Measurements from ENCODE around the gene DMWD.
"Not testable (repeated sequence)": the region's sequence is repeated elsewhere in the genome, so short reads cannot be mapped to it uniquely, and the experiment has no call there.

The DMWD gene

GRCh38 chr19:45768984-45769782, 23.5 kb downstream of the DMWD start, which contains the start of gene SIX5:
Gene SIX5 (minus strand): TSS chr19:45769252. CDS start chr19:45768844, 408 bp downstream.
- DNase-seq: peak; percentile 76 to 79

- DNase-seq: peak in 1 of 2 donors; percentile 39
Measured at GRCh38 chr19:45768655-45768983, 24.0 kb downstream of the DMWD start.

GRCh38 chr19:45767881-45768654, 24.6 kb downstream of the DMWD start:
- no peak for DNase-seq

- no peak for DNase-seq
Measured at GRCh38 chr19:45767410-45767880, 25.2 kb downstream of the DMWD start.

GRCh38 chr19:45766869-45767346, 25.7 kb downstream of the DMWD start:
- DNase-seq: no peak

- DNase-seq: no peak
Measured at GRCh38 chr19:45766296-45766868, 26.3 kb downstream of the DMWD start.

- no peak for DNase-seq
Measured at GRCh38 chr19:45765702-45766295, 26.8 kb downstream of the DMWD start.

GRCh38 chr19:45764945-45765701, 27.5 kb downstream of the DMWD start:
- no peak for DNase-seq

- DNase-seq: no peak
Measured at GRCh38 chr19:45764475-45764874, 28.2 kb downstream of the DMWD start.

- DNase-seq: no peak
Measured at GRCh38 chr19:45763691-45764294, 28.9 kb downstream of the DMWD start.

- DNase-seq: no peak
Measured at GRCh38 chr19:45762870-45763631, 29.6 kb downstream of the DMWD start.

- DNase-seq: no peak
Measured at GRCh38 chr19:45761714-45762113, 30.9 kb downstream of the DMWD start.

- DNase-seq: no peak
Measured at GRCh38 chr19:45758921-45759320, 33.7 kb downstream of the DMWD start.

- no peak for DNase-seq
Measured at GRCh38 chr19:45757695-45758094, 35.0 kb downstream of the DMWD start.

GRCh38 chr19:45754323-45754722, 38.3 kb downstream of the DMWD start:
- DNase-seq: no peak

GRCh38 chr19:45753548-45753947, 39.1 kb downstream of the DMWD start:
- DNase-seq: no peak

GRCh38 chr19:45752639-45753038, 40.0 kb downstream of the DMWD start:
- no peak for DNase-seq

GRCh38 chr19:45751483-45751882, 41.2 kb downstream of the DMWD start:
- not testable (repeated sequence) for DNase-seq

- DNase-seq: no peak
Measured at GRCh38 chr19:45747513-45747912, 45.1 kb downstream of the DMWD start.

- no peak for DNase-seq
Measured at GRCh38 chr19:45746866-45747265, 45.8 kb downstream of the DMWD start.

- DNase-seq: no peak
Measured at GRCh38 chr19:45745606-45746005, 47.0 kb downstream of the DMWD start.
